ACHN (cell line): ENCODE measurements around the gene CCHCR1.
A peak's percentile ranks its signal among the peaks of the same experiment; 100 is the strongest.

Experiments
- DNase-seq: peaks from one replicate; pipeline ENCODE4 v3.0.0-alpha.2; 2015
- in situ Hi-C: cut with HindIII; loops from 2 replicates; pipeline ENCODE4 v1.10.0; 2017; ENCODE audit warnings: low sequenced_read_pairs, low pct_ligation_motif_present, low pct_unique_long_range_greater_than_20kb

The CCHCR1 gene

GRCh38 chr6:31118178-31118577, 39.4 kb downstream of the CCHCR1 start:
- in situ Hi-C loops, result no loop called here
- DNase-seq, result no peak

- no peak for DNase-seq
- in situ Hi-C loops, result no loop called here
Measured at GRCh38 chr6:31116661-31117385, 40.8 kb downstream of the CCHCR1 start.

GRCh38 chr6:31115941-31116560, 41.6 kb downstream of the CCHCR1 start:
- in situ Hi-C loops, result no loop called here
- no peak for DNase-seq

GRCh38 chr6:31114970-31115849, 42.4 kb downstream of the CCHCR1 start:
- in situ Hi-C loops, result no loop called here
- DNase-seq, result peak; percentile 83

GRCh38 chr6:31114541-31114878, 43.1 kb downstream of the CCHCR1 start, which contains the start of gene PSORS1C1:
TSS of gene PSORS1C1 (plus strand) at chr6:31114800. CDS start at chr6:31129633, 14,833 bp downstream.
- peak; percentile 91 for DNase-seq

GRCh38 chr6:31113861-31114540, 43.6 kb downstream of the CCHCR1 start:
- in situ Hi-C loops, result no loop called here

More at GRCh38 chr6:31114541-31114878, 43.1 kb downstream of the CCHCR1 start, which contains the start of gene PSORS1C1:
- in situ Hi-C loops, result no loop called here

GRCh38 chr6:31112478-31112877, 45.1 kb downstream of the CCHCR1 start, which contains the start of gene C6orf15:
TSS of gene C6orf15 (minus strand) at chr6:31112575. CDS start at chr6:31112555, 20 bp downstream.
- in situ Hi-C loops, result no loop called here
- DNase-seq, result no peak

More at GRCh38 chr6:31113861-31114540, 43.6 kb downstream of the CCHCR1 start:
- no peak for DNase-seq

GRCh38 chr6:31111712-31112111, 45.9 kb downstream of the CCHCR1 start:
- in situ Hi-C loops, result no loop called here

GRCh38 chr6:31110825-31111582, 46.6 kb downstream of the CCHCR1 start:
- DNase-seq, result no peak
- in situ Hi-C loops, result no loop called here

More at GRCh38 chr6:31111712-31112111, 45.9 kb downstream of the CCHCR1 start:
- no peak for DNase-seq

GRCh38 chr6:31107052-31107451, 50.5 kb downstream of the CCHCR1 start:
- DNase-seq, result no peak
- in situ Hi-C loops, result no loop called here

GRCh38 chr6:31103136-31103535, 54.5 kb downstream of the CCHCR1 start:
- in situ Hi-C loops, result no loop called here
- DNase-seq, result no peak

- no peak for DNase-seq
- in situ Hi-C loops, result no loop called here
Measured at GRCh38 chr6:31098449-31098938, 59.1 kb downstream of the CCHCR1 start.

- in situ Hi-C loops, result no loop called here
- no peak for DNase-seq
Measured at GRCh38 chr6:31096656-31097055, 60.9 kb downstream of the CCHCR1 start.

- in situ Hi-C loops, result no loop called here
Measured at GRCh38 chr6:31096215-31096614, 61.4 kb downstream of the CCHCR1 start.

GRCh38 chr6:31094389-31094881, 63.2 kb downstream of the CCHCR1 start:
- in situ Hi-C loops, result no loop called here
- DNase-seq, result no peak

More at GRCh38 chr6:31096215-31096614, 61.4 kb downstream of the CCHCR1 start:
- DNase-seq, result no peak

GRCh38 chr6:31092769-31093505, 64.7 kb downstream of the CCHCR1 start:
- DNase-seq, result no peak
- in situ Hi-C loops, result no loop called here
